NOMO-1 (cell line): ENCODE results near the gene FOSL2.

Experiments used
- DNase-seq, 2 experiments: peaks; one replicate each; lab custom pipeline; 2025; ENCODE audit not compliant: unreplicated experiment in 2 of 2; lab: John Stamatoyannopoulos, UW

FOSL2 gene

DNA sequence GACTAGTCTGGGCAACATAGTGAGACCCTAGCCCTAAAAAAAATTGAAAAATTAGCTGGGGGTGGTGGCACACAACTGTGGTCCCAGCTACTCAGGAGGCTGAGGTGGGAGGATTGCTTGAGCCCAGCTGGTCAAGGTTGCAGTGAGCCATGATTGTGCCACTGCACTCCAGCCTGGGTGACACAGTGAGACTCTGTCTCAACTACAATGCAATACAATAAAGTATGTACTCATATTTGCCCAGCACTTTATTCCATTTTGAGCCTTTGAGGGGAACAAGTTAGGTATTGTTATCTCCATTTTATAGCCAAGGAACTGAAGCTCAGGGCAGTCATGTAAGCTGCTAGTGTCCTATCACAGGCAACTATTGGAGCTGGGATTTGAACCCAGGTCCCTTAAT, 53.9 kb downstream of the FOSL2 start:
- no peak for DNase-seq

DNA sequence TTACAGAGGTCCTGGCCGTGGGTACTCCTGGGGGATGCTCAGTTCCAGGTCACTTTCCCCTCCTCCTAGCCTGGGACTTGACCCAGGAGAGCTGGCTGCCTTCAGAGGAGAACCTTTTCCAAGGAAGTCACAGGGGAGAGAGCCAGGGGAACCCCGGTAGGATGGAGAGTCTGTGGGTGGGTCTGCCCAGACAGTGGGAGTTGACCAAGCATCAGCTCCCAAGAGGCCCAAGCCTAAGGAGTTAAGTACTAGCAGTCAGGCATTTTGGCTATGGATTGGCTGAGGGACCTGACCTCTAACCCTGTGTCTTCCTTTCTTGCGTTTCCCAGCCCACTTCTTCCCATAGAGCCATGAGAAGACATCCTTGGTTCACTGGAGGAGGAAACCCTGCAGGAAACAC, 54.4 kb downstream of the FOSL2 start:
- no peak for DNase-seq

DNA sequence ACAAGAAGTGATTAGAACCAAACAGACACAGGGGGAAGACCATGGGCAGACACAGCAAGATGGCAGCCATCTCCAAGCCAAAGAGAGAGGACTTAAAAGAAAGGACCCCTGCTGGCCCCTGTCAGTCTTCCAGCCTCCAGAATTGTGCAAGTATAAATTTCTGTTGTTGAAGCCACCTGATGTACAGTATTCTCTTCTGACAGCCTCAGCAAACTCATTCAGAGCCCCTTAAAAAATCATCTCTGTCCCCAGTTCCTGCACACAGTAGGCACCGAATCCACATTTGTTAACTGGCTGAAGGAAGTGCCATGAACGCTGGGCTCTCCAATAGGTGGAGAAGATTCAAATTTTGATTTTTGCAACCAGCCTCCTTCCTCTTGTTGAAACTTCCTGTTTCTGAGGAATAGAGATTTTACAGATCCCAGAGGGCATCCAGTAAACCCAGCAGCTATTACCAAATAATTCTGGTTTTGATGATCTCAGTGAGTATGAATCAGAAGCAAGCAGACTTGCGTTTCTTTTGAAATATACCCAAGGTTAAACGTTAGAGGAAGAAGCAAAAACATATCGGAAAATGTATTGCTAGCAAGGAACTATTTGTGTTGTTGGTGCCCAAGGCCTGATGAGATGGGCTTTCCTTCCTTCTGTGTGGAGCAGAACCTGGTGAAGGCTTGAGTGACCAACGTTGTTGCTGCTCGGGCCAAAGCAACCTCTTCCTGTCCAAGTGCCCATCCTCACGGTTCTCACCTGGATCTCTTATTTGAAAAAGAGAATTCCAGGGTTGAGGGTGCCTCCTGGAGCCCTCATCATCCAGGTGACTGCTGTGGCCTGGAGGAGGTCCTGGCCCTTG, 55.5 kb downstream of the FOSL2 start:
- peak; percentile 75 to 98 for DNase-seq

DNA sequence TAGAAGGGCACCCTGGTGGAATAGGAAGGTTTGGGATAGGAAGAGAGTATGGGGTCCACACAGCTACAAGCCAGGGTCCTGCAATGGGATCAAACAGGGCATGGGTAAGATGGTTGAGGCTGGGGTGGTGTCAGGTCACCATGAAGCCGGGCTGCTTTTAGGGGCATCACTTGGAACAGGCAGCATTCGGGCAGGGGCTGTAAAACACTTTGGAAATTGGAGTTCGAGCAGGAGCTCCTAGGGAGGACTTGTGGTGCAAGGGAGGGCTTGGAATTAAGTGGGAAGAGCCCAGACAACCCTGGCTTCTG, 56.1 kb downstream of the FOSL2 start:
- no peak for DNase-seq

DNA sequence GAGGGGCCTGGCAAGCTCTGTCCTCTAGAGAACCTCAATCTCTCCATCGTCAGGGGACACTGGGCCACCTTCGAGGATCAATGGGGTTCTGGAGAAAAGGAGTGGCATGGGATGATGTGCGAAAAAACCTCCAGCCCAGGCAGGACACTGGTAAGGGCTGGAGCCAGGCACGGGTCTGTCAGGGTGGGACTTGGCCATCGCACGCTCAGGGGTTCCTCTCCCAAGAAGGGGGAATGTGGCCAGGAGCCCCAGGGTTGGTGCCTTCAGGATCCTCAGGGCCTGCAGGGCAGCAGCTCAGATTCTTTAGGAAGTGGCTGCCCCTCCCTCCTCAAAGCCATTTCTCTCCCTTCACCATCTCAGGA, 56.4 kb downstream of the FOSL2 start:
- no peak for DNase-seq

DNA sequence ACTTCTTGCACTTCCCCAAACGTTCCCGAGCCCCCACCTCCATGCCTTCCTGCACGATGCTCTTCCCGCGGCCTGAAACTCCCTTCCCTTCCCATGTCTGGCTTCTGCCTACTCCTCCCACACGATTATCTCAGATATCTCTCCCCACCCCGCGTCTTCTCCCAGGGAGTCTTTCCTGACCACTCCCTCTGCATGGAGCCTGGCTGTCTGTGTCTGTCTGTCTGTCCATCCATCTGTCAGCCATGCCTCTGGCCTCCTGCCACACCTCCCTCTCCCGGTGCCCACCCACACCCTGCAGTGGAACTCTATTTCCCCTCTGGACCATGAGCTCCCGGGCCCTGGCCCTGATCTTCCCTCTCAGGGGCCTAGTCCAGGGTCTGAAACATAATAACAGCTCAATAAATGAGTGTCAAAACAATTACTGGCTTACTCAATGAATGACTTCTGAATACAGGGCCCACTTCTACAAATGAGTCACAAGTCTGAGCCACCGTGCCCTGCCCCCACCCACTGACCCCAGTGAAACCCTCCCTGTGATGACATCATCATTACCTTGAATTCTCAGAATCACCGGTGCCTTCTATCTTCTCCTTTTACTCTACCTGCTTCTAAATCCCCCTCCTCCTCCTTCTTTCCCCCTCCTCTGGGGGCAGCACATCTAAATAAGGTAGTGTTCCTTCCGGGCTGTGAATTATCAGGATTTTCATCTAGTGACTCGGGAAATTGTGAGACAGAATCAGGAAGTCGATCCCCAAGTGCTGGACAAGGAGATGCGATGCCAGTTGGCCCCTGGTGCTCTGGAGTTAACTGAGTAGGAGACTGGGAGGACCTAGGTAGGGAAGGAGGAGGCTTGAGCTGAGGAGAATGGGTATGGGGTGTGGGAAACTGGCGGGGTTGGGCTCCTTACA, 57.1 kb downstream of the FOSL2 start:
- DNase-seq, result peak in 1 of 2 experiments; percentile 53

DNA sequence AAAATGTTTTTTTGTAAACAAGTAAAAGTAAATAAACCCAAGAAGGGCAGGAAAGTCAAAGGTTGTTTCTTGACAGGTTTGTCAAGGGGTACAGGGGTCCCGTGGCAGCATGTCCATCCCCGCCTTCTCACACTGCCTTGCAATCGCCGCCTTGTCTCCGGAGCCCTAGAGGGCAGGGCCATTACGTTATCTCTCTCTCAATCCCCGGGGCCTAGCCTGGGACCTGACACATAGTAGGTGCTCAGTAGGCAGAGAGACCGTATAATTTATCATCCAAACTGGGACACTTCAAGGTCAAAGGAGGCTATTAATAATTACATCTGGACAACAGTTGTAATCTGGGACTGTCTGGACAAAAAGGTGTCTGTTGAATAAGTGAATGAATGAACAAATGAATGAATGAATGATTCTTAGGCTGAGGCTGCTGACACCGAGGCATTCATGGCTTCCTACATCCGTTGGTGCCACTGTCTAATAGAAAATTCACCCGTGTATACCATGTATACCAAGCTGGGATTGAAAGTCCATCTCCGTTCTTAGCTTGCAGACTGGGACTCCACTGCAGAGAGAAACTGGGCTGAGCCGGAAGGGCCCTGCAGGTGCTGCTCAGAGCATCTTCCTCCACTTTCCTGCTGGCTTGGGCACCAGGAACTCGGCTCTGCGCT, 58.4 kb downstream of the FOSL2 start:
- no peak for DNase-seq

DNA sequence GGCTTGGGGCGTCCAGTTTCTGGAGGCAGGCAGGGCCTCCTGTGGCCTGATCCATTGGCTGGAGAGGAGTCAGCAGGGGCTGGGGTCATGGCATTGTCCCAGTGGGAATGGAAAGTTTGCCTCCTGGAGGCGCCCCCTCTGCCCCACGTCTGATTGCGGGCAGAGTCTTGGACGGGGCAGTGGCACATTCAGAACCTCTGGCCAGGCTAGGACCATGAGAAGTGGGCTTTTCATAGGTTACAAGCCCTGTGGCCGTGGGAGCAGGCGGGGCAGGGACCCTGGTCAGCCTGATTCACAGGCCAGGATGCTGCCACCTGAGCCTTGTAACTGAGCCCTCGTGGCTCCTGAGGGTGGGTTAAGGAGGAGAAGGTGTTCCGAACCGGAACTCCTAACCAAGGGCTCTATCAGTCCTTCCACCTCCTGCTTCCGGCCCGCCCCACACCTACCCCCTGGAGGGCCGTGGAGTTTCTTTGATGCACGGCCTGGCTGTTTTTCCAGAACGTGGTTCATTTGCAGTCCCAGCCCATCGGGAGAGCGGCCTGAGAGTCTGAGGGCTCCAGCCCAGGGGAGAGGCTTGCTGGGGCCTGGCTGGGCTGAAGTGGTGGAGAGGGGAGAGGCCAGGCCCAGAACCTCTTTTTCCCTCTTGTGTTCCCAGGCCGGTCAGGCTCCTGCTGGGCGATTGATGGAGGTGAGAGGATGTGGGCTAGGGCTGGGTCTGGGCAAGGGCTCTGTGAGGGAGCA, 59.3 kb downstream of the FOSL2 start:
- DNase-seq, result no peak

DNA sequence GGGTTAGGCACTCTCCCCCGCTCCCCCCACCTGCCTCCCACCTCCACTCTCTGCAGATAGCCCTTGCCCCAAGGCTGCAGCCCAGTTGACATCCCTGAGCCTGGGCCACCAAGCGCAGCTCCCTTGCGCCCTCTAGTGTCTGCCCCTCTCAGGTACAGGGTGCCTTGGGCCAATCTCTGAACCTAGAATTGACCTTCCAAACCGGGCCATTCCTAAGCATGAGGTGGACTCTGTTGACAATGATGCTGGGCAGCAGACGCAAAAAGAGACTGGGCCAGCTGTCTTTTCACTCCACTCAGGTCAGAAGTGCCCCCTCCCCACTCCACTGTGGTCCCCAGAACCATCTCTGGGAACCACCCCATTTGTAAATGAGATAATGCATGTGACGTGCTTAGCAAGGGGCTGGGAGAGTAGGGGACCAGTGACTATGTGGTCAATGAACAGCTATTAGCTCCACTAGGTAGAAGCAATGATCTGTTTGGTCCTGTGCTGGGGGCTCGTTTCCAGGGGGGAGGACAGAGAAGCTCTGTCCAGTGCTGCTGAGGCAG, 60.0 kb downstream of the FOSL2 start:
- DNase-seq, result peak; percentile 50 to 75

DNA sequence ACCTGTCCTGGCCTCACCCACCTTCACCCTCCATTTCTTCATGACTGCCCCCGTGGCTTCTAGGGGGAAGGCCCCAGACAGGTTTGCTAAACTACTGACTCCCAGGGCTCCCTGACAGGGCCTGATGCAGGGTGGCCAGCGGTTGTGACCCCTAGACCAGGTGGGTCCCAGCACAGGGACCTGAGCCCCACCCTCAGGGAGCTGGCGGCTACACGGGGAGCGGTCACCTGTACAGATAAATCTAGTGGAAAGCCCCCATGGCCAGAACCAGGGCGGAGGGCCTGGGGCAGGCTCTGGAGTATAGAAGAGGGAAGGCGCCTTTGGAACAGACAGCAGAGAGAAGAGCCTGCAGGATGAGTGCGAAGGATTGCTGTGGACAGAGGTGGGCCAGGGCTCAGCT, 60.7 kb downstream of the FOSL2 start:
- no peak for DNase-seq

DNA sequence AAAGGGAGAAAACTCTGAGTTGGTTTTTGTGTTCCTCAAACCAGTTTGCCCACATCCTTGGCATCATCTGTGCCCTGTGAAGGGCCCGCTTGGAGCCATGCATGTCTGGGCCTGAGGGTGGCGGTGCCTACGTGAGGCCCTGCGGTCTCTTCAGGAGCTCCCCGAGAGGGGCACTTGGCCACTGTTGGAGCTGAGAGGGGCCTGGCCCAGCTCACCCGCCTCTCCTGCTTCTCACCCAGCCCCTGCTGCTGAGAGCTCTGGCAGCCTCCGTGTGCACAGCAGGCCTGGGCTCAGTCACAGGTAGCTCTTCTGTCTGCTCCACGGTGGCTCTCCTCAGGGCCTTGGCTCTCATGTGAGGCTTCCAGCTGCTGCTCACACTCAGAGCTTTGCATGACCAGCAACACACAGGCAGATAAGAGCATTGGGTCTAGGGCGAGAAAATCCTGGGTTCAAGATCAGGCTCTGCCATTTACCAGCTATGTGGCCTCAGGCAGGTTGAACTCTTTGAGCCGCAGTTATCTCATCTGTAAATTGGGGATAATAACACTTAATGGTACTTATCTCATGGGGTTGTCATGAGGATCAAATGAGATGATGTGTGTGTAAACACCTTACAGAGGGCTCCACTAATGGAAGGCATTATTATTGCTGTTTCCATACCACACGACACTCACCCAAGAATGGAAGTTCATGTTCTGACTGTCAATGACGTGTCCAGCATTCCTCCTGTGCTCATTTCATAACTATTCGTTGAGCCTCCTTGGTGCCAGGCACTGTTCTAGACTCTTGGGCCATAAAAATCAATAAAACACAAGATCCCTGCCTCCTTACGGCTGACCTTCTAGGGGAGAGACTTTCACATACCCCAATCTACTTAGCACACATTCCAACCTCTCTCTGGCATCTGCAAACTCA, 61.6 kb downstream of the FOSL2 start:
- DNase-seq, result no peak

DNA sequence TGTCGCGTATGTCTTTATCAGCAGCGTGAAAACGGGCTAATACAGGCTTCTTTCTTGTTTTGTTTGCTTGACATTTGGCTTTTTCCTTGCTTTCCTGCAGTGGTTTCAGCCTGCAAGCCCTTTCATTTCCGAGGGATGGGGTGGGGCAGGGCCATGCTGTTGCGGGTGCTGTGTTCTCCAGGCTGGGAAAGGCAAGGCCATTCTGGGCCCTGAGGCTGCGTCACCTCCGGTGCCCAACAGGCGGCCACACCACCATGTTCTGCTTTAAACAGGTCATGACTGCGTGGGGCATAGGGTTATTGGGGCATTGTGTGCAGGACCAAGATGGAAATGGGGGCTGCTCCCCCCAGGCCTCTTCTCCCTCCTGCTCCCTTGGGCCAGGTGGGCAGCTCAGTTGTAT, 64.6 kb downstream of the FOSL2 start:
- DNase-seq, result no peak

DNA sequence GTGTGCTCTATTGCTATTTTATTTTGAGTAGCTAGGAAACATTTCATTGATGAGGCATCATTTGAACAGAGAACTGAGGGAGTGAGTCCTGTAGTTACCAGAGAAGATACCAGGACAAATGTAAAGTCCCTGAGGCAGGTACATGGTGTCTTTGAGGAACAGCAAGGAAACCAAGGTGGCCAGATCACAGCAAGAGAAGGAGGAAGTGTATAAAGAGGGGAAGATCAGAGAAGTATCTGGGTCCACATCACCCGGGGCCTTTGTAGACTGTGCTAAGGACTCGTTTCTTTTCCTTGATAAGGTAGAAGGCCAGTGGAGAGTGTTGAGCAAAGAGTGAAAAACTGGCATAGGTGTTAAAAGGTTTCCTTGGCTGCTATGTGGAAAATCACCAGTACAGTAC, 68.4 kb downstream of the FOSL2 start:
- peak in 1 of 2 experiments; percentile 4 for DNase-seq

DNA sequence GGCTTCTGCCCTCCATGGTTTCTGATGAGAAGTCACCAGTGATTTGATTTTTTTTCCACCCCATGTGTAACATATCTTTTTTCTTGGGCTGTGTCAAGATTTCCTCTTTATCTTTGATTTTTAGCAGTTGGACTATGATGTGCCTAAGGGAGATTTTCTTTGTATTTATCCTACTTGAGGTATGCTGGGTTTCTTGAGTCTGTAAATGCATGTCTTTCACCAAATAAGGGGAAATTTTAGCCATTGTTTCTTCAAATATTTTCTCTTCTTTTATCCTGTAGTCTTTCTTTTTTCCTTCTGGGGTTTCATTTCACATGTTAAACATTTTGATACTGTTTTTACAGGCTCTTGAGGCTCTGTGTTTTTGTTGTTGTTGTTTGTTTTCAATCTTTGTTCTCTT, 69.5 kb downstream of the FOSL2 start:
- DNase-seq, result no peak

DNA sequence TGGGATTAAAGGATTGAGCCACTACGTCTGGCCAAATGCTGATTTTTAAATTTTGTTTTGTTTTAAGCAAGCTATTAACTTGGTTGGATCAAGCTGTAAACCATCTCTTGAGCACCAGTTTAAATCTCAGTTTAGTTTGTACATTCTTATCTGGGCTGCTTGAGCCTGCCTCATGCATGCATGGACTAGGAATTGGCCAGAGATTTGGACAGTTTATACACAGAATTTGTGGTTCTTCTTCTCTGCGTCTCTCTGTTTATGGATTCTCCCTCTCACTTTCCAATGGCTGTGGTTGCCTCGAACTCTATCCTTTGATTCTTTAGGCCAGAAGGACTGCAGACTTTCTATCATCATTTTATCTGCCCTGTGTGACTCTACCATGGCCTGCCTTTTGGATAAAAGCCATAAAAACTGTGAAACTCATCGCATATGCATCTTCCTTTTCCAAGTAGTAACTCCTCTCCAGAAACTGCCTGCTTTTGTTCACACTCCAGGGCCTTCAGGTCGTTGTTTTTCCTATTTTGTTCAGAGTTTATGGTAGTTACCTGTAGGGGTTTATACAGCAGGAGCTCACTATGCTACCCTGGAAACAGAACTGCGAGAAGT, 70.7 kb downstream of the FOSL2 start:
- DNase-seq, result no peak

DNA sequence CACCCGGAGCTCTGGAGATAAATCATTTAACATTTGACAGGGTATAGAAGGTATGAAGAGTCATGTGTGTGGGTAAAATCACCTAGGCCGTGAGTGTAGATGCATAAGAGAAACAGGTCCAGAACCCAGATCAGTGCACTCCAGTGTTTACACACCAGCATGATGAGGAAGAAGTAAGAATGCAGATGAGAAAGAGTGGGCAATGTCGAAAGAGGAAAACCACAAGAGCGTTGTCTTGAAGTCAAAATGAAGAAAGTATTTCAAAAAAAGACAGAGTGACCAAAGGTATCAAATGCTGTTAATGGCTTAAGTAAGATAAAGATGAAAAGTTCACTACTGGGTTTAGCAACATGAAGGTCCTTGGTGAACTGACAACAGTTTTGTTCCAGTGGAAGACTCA, 71.2 kb downstream of the FOSL2 start:
- peak; percentile 55 to 94 for DNase-seq

DNA sequence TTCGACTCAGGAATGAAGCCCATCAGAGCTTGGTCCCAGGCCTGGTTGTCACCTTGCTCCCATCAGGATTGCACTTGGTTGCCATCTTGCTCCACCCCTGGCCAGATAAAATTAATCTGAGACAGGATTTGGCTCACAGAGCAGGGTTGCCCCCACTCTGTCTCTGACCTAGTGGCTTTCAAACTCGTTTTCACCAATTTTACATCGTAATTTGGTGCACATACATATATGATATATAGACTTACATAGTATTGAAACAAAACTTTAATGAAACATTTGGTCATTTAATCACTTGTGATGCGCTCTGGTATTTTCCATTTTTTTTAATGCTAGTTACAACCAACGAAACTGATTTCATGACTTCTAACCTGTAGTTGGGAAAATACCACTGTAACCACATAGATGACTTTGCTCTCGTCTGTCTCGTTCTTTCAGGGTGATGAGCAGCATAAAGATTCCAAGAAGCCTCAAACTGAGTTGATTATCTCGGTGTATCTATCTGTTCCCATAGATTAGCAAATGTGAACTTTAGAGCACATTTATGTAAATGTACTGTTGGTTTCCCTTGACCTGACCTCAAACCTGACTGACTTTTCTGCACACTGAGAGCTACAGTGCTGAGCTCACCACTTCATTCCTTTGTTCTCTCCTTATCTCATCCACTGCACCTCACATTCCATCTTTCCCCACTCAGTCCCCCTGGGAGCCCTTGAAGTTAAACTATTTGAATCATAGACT, 72.7 kb downstream of the FOSL2 start:
- no peak for DNase-seq
